Lung (tissue), 12 donors: ENCODE results near the gene MIPEP. TPM values are rescaled to one million over a fixed set of nuclear protein-coding genes. Genes with fewer than 3 reads are reported as not detected.

Experiments used
- ATAC-seq: fragments of 200-7000 bp; cut with Tn5 transposase; one replicate; pipeline ENCODE4 v1.9.1; 2020; ENCODE audit warnings: moderate number of reproducible peaks; ENCODE audit not compliant: insufficient read depth, low FRiP score
- DNase-seq, 3 donors: peaks; one replicate each; pipeline ENCODE4 v3.0.0-alpha.2; 2013 to 2017
- H3K27ac ChIP-seq, 2 donors: one replicate each; pipeline ENCODE4 v1.5.1; 2013; ENCODE audit warnings: mild to moderate bottlenecking in 2 of 2, moderate library complexity in 2 of 2, control low read depth in 1 of 2, inconsistent platforms in 1 of 2, low read depth in 1 of 2, low read length in 1 of 2
- H3K27me3 ChIP-seq, 3 donors: one replicate each; pipeline ENCODE4 v1.5.1; 2013; ENCODE audit warnings: low read length in 2 of 3; ENCODE audit not compliant: control insufficient read depth in 3 of 3, insufficient read depth in 3 of 3
- H3K36me3 ChIP-seq, 4 donors: one replicate each; pipeline ENCODE4 v1.5.1; 2013; ENCODE audit warnings: low read length in 4 of 4, mild to moderate bottlenecking in 1 of 4, moderate library complexity in 1 of 4; ENCODE audit not compliant: control insufficient read depth in 4 of 4, insufficient read depth in 4 of 4
- H3K4me1 ChIP-seq, 5 donors: one replicate each; pipeline ENCODE4 v1.5.1; 2013; ENCODE audit warnings: low read length in 5 of 5, mild to moderate bottlenecking in 2 of 5, moderate library complexity in 1 of 5; ENCODE audit not compliant: control insufficient read depth in 5 of 5, insufficient read depth in 5 of 5
- H3K4me3 ChIP-seq: one replicate; pipeline ENCODE4 v1.5.1; 2013; ENCODE audit warnings: mild to moderate bottlenecking, control low read depth, moderate library complexity
- H3K9ac ChIP-seq, 2 donors: one replicate each; pipeline ENCODE4 v1.5.1; 2013; ENCODE audit warnings: low read length in 2 of 2, control low read depth in 1 of 2; ENCODE audit not compliant: insufficient read depth in 1 of 2
- H3K9me3 ChIP-seq, 4 donors: one replicate each; pipeline ENCODE4 v1.5.1; 2013; ENCODE audit warnings: low read length in 3 of 4, mild to moderate bottlenecking in 1 of 4, moderate library complexity in 1 of 4; ENCODE audit not compliant: control insufficient read depth in 4 of 4, insufficient read depth in 3 of 4
- WGBS, 2 donors: extraction: QIAGEN DNeasy Blood & Tissue Kit; methylation state at CpG; one replicate each; pipeline ENCODE4 v1.1.7; 2013; 5-methylcytosine and 5-hydroxymethylcytosine counted together
- polyA plus RNA-seq, 2 donors: library from polyadenylated mRNA; stranded (reverse); fragments of 200-250 nt; gene quantifications; one replicate each; pipeline ENCODE4 v1.2.1, GENCODE V29; 2013
- total RNA-seq, 2 donors: library from RNA; depleted of rRNA in 1 of 2; stranded (reverse); fragments of >200 nt in 1 of 2; gene quantifications; one replicate each; pipeline ENCODE4 v1.2.1, GENCODE V29; 2014 to 2021
- TF ChIP-seq, protein P1 (sequence below): IDR thresholded peaks from 2 replicates; pipeline ENCODE4 v1.5.1; 2012; ENCODE audit warnings: mild to moderate bottlenecking; ENCODE audit errors: control extremely low read depth, extremely low read depth
- donor health status: control.
- donor health status: control.
- donor health status: Bipolar disorder and iron deficiency.
- donor health status: healthy.
- donor health status: DM: yes; HTN: yes; CAD: no.

Gene MIPEP
- total and polyA plus RNA-seq, 4 donors, result 12.9 to 35.1 (median 25.3) TPM

DNA sequence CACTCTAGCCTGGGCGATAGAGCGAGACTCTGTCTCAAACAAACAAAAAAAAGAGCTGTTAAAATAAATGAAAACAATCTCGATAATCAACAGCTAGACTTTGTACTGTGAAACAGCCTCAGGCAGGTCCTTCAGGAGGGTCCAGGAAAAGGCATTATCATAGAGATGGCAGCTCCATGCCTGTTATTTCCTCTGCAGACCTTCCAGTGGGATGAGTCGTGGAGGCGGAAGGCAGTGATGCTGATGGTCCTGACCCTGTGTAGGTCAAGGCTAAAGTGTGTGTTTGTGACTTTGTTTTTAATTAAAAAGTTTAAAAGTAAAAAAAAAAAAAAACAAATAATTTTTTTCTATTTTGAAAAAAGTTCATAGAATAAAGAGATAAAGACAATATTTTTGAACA is 201.6 kb downstream of the MIPEP start:
- Histone ChIP-seq H3K4me3 (no peak overlapping the region), H3K9ac (no peak overlapping the region), H3K4me1 (peaks cover 0 to 4% (median 0%) of the 10 kb centered on the region in 5 donors), H3K9me3 (peaks cover 0 to 2% (median 1%) of the 10 kb centered on the region in 4 donors), H3K36me3 (no peaks in the 10 kb centered on the region), H3K27me3 (no peaks in the 10 kb centered on the region), H3K27ac (no peak overlapping the region)
- TF ChIP-seq, protein P1, sequence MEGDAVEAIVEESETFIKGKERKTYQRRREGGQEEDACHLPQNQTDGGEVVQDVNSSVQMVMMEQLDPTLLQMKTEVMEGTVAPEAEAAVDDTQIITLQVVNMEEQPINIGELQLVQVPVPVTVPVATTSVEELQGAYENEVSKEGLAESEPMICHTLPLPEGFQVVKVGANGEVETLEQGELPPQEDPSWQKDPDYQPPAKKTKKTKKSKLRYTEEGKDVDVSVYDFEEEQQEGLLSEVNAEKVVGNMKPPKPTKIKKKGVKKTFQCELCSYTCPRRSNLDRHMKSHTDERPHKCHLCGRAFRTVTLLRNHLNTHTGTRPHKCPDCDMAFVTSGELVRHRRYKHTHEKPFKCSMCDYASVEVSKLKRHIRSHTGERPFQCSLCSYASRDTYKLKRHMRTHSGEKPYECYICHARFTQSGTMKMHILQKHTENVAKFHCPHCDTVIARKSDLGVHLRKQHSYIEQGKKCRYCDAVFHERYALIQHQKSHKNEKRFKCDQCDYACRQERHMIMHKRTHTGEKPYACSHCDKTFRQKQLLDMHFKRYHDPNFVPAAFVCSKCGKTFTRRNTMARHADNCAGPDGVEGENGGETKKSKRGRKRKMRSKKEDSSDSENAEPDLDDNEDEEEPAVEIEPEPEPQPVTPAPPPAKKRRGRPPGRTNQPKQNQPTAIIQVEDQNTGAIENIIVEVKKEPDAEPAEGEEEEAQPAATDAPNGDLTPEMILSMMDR, result no peak
- 93 to 95% methylated on average over 5 of the region's 5 CpGs for WGBS, 2 donors
- DNase-seq, result no peak
- no peak for ATAC-seq

DNA sequence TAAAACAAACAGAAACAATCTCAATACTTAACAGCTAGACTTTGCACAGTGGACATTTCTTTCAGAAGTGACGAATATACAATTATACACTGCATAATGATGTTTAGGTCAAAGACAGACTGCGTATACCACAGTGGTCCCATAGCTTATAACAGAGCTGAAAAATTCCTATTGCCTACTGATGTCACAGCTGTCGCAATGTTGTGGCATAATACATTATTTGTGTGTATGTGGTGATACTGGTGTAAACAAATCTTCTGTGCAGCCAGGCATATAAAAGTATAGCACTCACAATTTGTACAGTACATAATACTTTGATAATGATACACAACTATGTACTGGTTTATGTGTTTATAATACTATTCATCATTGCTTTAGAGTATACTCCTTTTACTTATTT is 202.3 kb downstream of the MIPEP start:
- Histone ChIP-seq H3K4me1 (no peaks in the 10 kb centered on the region), H3K9ac (no peak overlapping the region), H3K36me3 (no peaks in the 10 kb centered on the region), H3K27ac (no peak overlapping the region), H3K9me3 (peaks cover 0 to 2% (median 1%) of the 10 kb centered on the region in 4 donors), H3K27me3 (no peaks in the 10 kb centered on the region), H3K4me3 (no peak overlapping the region)
- DNase-seq, result no peak
- 95 to 97% methylated on average over 3 of the region's 3 CpGs for WGBS, 2 donors
- TF ChIP-seq, protein P1, result no peak
- no peak for ATAC-seq

DNA sequence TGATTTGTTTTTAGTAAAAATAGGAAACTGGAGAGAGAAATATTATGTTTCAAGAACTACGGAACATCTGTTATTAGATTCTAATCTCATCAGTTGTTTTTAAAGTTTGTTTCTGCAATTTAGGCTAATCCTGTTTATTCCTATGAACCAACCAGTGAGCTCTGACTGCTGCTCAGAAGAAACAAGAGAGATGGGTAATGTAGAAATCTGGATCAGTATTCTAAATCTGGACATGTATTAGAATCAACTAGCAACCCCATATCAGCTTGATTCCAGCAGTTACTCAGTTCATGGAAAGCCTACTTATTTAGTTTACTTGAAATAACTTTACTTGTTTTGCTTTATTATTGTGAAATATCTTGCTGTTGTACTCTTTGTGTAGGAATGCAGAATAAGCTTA is 203.8 kb downstream of the MIPEP start:
- no peak overlapping the region for H3K4me3 ChIP-seq
- peaks cover 0 to 2% (median 1%) of the 10 kb centered on the region in 4 donors for H3K9me3 ChIP-seq
- no peaks in the 10 kb centered on the region for H3K4me1 ChIP-seq
- TF ChIP-seq, protein P1, result no peak
- peak in 2 of 3 donors; percentile 39 to 67 for DNase-seq
- H3K27me3 ChIP-seq, result no peaks in the 10 kb centered on the region
- no peaks in the 10 kb centered on the region for H3K36me3 ChIP-seq
- H3K9ac ChIP-seq, result no peak overlapping the region
- WGBS, 2 donors, result 59 to 81% methylated on average over 1 of the region's 1 CpG
- no peak for ATAC-seq
- no peak overlapping the region for H3K27ac ChIP-seq

DNA sequence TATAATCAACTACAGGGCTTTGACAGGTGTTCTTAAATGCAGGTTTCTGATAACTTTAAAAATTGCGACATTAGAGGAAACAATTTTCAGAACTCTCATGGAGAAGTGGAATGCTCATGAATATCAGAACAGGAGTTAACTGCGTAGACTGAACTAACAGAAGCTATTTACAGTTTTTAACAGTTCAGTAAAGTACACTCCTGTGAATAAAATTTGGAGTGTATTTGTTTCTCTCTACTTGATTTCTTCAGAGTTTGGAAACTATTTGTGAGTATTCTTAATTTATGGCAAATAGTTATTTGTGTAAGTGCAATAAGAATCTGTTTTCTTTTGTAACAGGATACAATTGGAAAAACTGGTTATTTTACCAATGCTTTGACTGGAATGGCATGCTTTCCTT is 204.6 kb downstream of the MIPEP start:
- ATAC-seq, result no peak
- TF ChIP-seq, protein P1, result no peak
- Histone ChIP-seq H3K36me3 (no peaks in the 10 kb centered on the region), H3K9me3 (peaks cover 0 to 2% (median 1%) of the 10 kb centered on the region in 4 donors), H3K4me3 (no peak overlapping the region), H3K9ac (no peak overlapping the region), H3K27me3 (no peaks in the 10 kb centered on the region), H3K27ac (no peak overlapping the region), H3K4me1 (no peaks in the 10 kb centered on the region)
- no peak for DNase-seq
- 85 to 94% methylated on average over 2 of the region's 2 CpGs for WGBS, 2 donors
